HepG2 (cell line): ENCODE measurements around the gene RALB.

Experiments
- EZH2 ChIP-seq: conservative IDR thresholded peaks from 2 replicates; pipeline ENCODE4 v1.6.1; 2012; ENCODE audit warnings: mild to moderate bottlenecking, low read depth, low read length, moderate library complexity
- JUND ChIP-seq: sonication (generic); formaldehyde crosslinking; IDR thresholded peaks from 2 replicates; pipeline ENCODE4 v1.8.0; 2022; ENCODE audit warnings: mild to moderate bottlenecking, missing genetic modification reagents
- NONO ChIP-seq, 2 experiments: fragments of 450-650 bp in 1 of 2; sonication (generic) in 1 of 2; formaldehyde crosslinking in 1 of 2; IDR thresholded peaks in 1 of 2; conservative IDR thresholded peaks in 1 of 2; 2 replicates each; pipeline versions ENCODE4 v1.6.1 to v1.8.0; 2017 to 2022; ENCODE audit warnings: mild to moderate bottlenecking in 1 of 2, missing genetic modification reagents in 1 of 2, moderate library complexity in 1 of 2
- POLR2AphosphoS2 ChIP-seq: IDR thresholded peaks from 2 replicates; pipeline ENCODE4 v1.6.1; 2011; ENCODE audit warnings: low read depth, low read length, improper control_type of control experiment
- SOX5 ChIP-seq: IDR thresholded peaks from 2 replicates; pipeline ENCODE4 v1.6.1; 2016; ENCODE audit warnings: borderline replicate concordance
- ZBTB20 ChIP-seq: sonication (generic); formaldehyde crosslinking; IDR thresholded peaks from 2 replicates; pipeline ENCODE4 v1.8.1; 2023; ENCODE audit warnings: missing genetic modification reagents, low read depth, mild to moderate bottlenecking, borderline replicate concordance
- ZFX ChIP-seq: sonication (generic); formaldehyde crosslinking; IDR thresholded peaks from 2 replicates; pipeline ENCODE4 v1.4.0; 2020; ENCODE audit warnings: mild to moderate bottlenecking, low read depth, missing genetic modification reagents, moderate library complexity
- ZNF143 ChIP-seq: sonication (generic); formaldehyde crosslinking; IDR thresholded peaks from 2 replicates; pipeline ENCODE4 v1.4.0; 2020; ENCODE audit warnings: missing genetic modification reagents
- ZNF776 ChIP-seq: sonication (generic); formaldehyde crosslinking; IDR thresholded peaks from 2 replicates; pipeline ENCODE4 v1.4.0; 2020; ENCODE audit warnings: mild to moderate bottlenecking, missing genetic modification reagents
- ZNF891 ChIP-seq: sonication (generic); formaldehyde crosslinking; IDR thresholded peaks from 2 replicates; pipeline ENCODE4 v1.5.0; 2020; ENCODE audit warnings: mild to moderate bottlenecking, missing genetic modification reagents
- TF ChIP-seq, protein P1 (sequence below): sonication (generic); formaldehyde crosslinking; IDR thresholded peaks from 2 replicates; pipeline ENCODE4 v1.5.0; 2020; ENCODE audit warnings: mild to moderate bottlenecking, missing genetic modification reagents, moderate library complexity
- TF ChIP-seq, protein P2 (sequence below): sonication (generic); formaldehyde crosslinking; IDR thresholded peaks from 2 replicates; pipeline ENCODE4 v1.4.0; 2020; ENCODE audit warnings: missing genetic modification reagents

DNA sequence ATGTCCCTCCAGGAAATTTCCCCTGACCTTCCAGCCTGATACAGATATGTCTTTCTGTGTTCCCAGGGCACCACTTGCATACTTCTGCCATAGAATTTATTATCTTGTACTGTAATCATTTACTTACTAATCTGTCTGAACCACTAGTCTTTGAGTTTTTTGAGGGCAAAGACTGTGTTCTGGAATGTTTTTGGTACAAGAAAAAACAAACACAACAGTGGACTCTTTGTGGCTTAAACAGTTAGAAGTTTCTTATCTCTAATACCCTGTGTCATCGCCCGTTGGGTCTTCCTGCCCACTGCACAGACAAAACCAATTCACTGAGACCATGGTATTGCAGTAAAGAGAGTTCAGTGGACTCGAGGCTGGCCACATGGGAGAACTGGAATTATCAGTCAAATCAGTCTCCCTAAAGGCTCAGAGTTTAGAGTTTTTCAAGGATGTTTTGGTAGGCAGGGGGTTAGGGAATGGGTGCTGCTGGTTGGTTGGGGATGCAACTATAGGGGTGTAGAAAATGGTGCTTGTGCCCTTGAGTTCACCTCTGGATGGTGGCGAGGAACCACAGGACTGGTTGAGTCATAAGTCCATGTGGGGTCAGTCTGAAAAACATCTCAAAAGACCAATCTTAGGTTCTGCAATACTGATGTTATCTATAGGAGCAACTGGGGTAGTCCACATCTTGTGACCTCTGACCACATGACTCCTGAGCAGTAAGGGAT lies 20.3 kb downstream of the RALB start:
- TF ChIP-seq ZBTB20 (CRISPR knock-in tag) (peak; percentile 76; the same call in 1 of the 2 replicates), SOX5 (peak; percentile 80), NONO (IDR thresholded peaks at IDR 0.05) (no peak), NONO (CRISPR knock-in tag; conservative IDR thresholded peaks at IDR 0.05) (0 out of 2 replicates have a peak, but pooled peaks have one; percentile 18), ZNF143 (CRISPR knock-in tag) (no peak; the same call in 1 of the 2 replicates), ZNF891 (CRISPR knock-in tag) (no peak), EZH2 (no peak), ZNF776 (CRISPR knock-in tag) (no peak), ZFX (peak; percentile 55; the same call in 1 of the 2 replicates), JUND (CRISPR knock-in tag) (peak; percentile 40; the same call in 1 of the 2 replicates), POLR2AphosphoS2 (no peak)
- TF ChIP-seq, protein P1, sequence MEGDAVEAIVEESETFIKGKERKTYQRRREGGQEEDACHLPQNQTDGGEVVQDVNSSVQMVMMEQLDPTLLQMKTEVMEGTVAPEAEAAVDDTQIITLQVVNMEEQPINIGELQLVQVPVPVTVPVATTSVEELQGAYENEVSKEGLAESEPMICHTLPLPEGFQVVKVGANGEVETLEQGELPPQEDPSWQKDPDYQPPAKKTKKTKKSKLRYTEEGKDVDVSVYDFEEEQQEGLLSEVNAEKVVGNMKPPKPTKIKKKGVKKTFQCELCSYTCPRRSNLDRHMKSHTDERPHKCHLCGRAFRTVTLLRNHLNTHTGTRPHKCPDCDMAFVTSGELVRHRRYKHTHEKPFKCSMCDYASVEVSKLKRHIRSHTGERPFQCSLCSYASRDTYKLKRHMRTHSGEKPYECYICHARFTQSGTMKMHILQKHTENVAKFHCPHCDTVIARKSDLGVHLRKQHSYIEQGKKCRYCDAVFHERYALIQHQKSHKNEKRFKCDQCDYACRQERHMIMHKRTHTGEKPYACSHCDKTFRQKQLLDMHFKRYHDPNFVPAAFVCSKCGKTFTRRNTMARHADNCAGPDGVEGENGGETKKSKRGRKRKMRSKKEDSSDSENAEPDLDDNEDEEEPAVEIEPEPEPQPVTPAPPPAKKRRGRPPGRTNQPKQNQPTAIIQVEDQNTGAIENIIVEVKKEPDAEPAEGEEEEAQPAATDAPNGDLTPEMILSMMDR (CRISPR knock-in tag) = no peak
- TF ChIP-seq, protein P2, sequence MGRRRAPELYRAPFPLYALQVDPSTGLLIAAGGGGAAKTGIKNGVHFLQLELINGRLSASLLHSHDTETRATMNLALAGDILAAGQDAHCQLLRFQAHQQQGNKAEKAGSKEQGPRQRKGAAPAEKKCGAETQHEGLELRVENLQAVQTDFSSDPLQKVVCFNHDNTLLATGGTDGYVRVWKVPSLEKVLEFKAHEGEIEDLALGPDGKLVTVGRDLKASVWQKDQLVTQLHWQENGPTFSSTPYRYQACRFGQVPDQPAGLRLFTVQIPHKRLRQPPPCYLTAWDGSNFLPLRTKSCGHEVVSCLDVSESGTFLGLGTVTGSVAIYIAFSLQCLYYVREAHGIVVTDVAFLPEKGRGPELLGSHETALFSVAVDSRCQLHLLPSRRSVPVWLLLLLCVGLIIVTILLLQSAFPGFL (CRISPR knock-in tag) = no peak
